Rectal smooth muscle tissue (tissue), 1 donor: ENCODE measurements around the gene CPB1.

Source experiments
- H3K27ac ChIP-seq: one replicate; pipeline ENCODE4 v1.7.0; 2013; ENCODE audit warnings: low read depth, low read length, inconsistent platforms
- H3K27me3 ChIP-seq: one replicate; pipeline ENCODE4 v1.7.0; 2013; ENCODE audit warnings: low read length; ENCODE audit not compliant: control insufficient read depth, insufficient read depth
- H3K36me3 ChIP-seq: one replicate; pipeline ENCODE4 v1.7.0; 2013; ENCODE audit warnings: low read length; ENCODE audit not compliant: control insufficient read depth, insufficient read depth
- H3K4me1 ChIP-seq: one replicate; pipeline ENCODE4 v1.7.0; 2013; ENCODE audit warnings: low read length; ENCODE audit not compliant: control insufficient read depth, insufficient read depth
- H3K4me3 ChIP-seq: one replicate; pipeline ENCODE4 v1.7.0; 2013; ENCODE audit warnings: low read length
- H3K9ac ChIP-seq: one replicate; pipeline ENCODE4 v1.7.0; 2013; ENCODE audit warnings: low read length

CPB1 gene

GRCh38 chr3:148903022-148903442 lies 75.4 kb downstream of the CPB1 start:
- Histone ChIP-seq H3K9ac (no peak overlapping the region), H3K27ac (no peak overlapping the region), H3K4me1 (no peaks in the 10 kb centered on the region), H3K36me3 (no peaks in the 10 kb centered on the region), H3K4me3 (no peak overlapping the region), H3K27me3 (no peaks in the 10 kb centered on the region)

- Histone ChIP-seq H3K4me1 (no peaks in the 10 kb centered on the region), H3K9ac (no peak overlapping the region), H3K27me3 (no peaks in the 10 kb centered on the region), H3K36me3 (no peaks in the 10 kb centered on the region), H3K27ac (no peak overlapping the region), H3K4me3 (no peak overlapping the region)
Measured at GRCh38 chr3:148903941-148904340, 76.3 kb downstream of the CPB1 start.

GRCh38 chr3:148906667-148907066 lies 79.1 kb downstream of the CPB1 start:
- H3K27me3 ChIP-seq = no peaks in the 10 kb centered on the region
- H3K9ac ChIP-seq = no peak overlapping the region
- H3K27ac ChIP-seq = no peak overlapping the region
- H3K36me3 ChIP-seq = no peaks in the 10 kb centered on the region
- no peak overlapping the region for H3K4me3 ChIP-seq
- no peaks in the 10 kb centered on the region for H3K4me1 ChIP-seq
